GM23248 (cell line): ENCODE data around the gene CCHCR1. TPM values are rescaled to one million over a fixed set of nuclear protein-coding genes. Genes with fewer than 3 reads are reported as not detected.
"Not testable (repeated sequence)": the region's sequence is repeated elsewhere in the genome, so short reads cannot be mapped to it uniquely, and the experiment has no call there.

Experiments used
- DNase-seq: peaks from one replicate; pipeline ENCODE4 v3.0.0-alpha.2; 2015
- H2AFZ ChIP-seq: fragments of 200-600 bp; sonication (generic); 2 replicates; pipeline ENCODE4 v1.6.1; 2016; ENCODE audit warnings: antibody characterized with exemption
- H3F3A ChIP-seq: fragments of 200-600 bp; sonication (generic); 2 replicates; pipeline ENCODE4 v1.6.1; 2016; ENCODE audit warnings: mild to moderate bottlenecking, antibody characterized with exemption, mixed run types; ENCODE audit not compliant: insufficient read depth
- H3K27ac ChIP-seq: fragments of 200-600 bp; sonication (generic); 2 replicates; pipeline ENCODE4 v1.5.1; 2016; ENCODE audit warnings: mild to moderate bottlenecking
- H3K27me3 ChIP-seq: fragments of 200-600 bp; sonication (generic); replicated peaks from 2 replicates; pipeline ENCODE4 v1.6.1; 2016; ENCODE audit warnings: mild to moderate bottlenecking; ENCODE audit not compliant: insufficient read depth
- H3K36me3 ChIP-seq: fragments of 200-600 bp; sonication (generic); 2 replicates; pipeline ENCODE4 v1.6.1; 2016; ENCODE audit warnings: low read depth, mild to moderate bottlenecking
- H3K4me1 ChIP-seq: fragments of 200-600 bp; sonication (generic); 2 replicates; pipeline ENCODE4 v1.6.1; 2016; ENCODE audit warnings: mild to moderate bottlenecking; ENCODE audit not compliant: insufficient read depth
- H3K4me2 ChIP-seq: fragments of 200-600 bp; sonication (generic); one replicate; pipeline ENCODE4 v1.6.1; 2016; ENCODE audit warnings: mild to moderate bottlenecking; ENCODE audit not compliant: unreplicated experiment
- H3K4me3 ChIP-seq: fragments of 200-600 bp; sonication (generic); 2 replicates; pipeline ENCODE4 v1.5.1; 2016; ENCODE audit warnings: mild to moderate bottlenecking
- H3K79me2 ChIP-seq: fragments of 200-600 bp; sonication (generic); 2 replicates; pipeline ENCODE4 v1.6.1; 2016; ENCODE audit warnings: mild to moderate bottlenecking; ENCODE audit not compliant: insufficient read depth
- H3K9ac ChIP-seq: fragments of 200-600 bp; sonication (generic); 2 replicates; pipeline ENCODE4 v1.6.1; 2016; ENCODE audit warnings: mild to moderate bottlenecking
- H3K9me2 ChIP-seq: fragments of 200-600 bp; sonication (generic); 2 replicates; pipeline ENCODE4 v1.6.1; 2016; ENCODE audit warnings: mixed run types, mild to moderate bottlenecking, moderate library complexity; ENCODE audit not compliant: insufficient read depth
- H3K9me3 ChIP-seq: fragments of 200-600 bp; sonication (generic); one replicate; pipeline ENCODE4 v1.6.1; 2017; ENCODE audit warnings: low read depth
- H4K20me1 ChIP-seq: fragments of 200-600 bp; sonication (generic); 2 replicates; pipeline ENCODE4 v1.6.0; 2016; ENCODE audit not compliant: insufficient read depth
- EZH2 ChIP-seq: fragments of 200-600 bp; sonication (generic); IDR thresholded peaks from 2 replicates; pipeline ENCODE4 v1.6.1; 2018; ENCODE audit warnings: antibody characterized with exemption, mild to moderate bottlenecking; ENCODE audit not compliant: insufficient read depth, poor library complexity, severe bottlenecking
- EZH2phosphoT487 ChIP-seq: fragments of 200-600 bp; sonication (generic); IDR thresholded peaks from 2 replicates; pipeline ENCODE4 v1.6.1; 2018; ENCODE audit warnings: antibody characterized with exemption, moderate library complexity, mild to moderate bottlenecking, low read depth; ENCODE audit not compliant: insufficient read depth
- WGBS, 2 experiments: methylation state at CpG; one replicate each; pipeline ENCODE4 v1.1.6; 2015 to 2017; ENCODE audit warnings: low lambda C conversion rate in 2 of 2, low coverage in 1 of 2; ENCODE audit errors: missing lambda C conversion rate in 2 of 2; 5-methylcytosine and 5-hydroxymethylcytosine counted together
- in situ Hi-C: fragments of 300-500 bp; cut with MboI; formaldehyde crosslinking; loops from 2 replicates; pipeline ENCODE4 v1.15.0; 2020
- polyA plus RNA-seq: library from polyadenylated mRNA; unstranded; fragments of >200 nt; fragmentation: Nextera tagmentation; extraction: Ambion mirVana; gene quantifications from 2 replicates; pipeline ENCODE4 v1.2.1, GENCODE V29; 2016
- total RNA-seq: library from RNA; depleted of rRNA; stranded (reverse); fragments of >200 nt; shearing (Covaris generic); gene quantifications from 2 replicates; pipeline ENCODE4 v1.2.3, GENCODE V29; 2014

The CCHCR1 gene
- total and polyA plus RNA-seq, 2 experiments from 2014 or later, result 13.2 to 13.5 TPM

DNA sequence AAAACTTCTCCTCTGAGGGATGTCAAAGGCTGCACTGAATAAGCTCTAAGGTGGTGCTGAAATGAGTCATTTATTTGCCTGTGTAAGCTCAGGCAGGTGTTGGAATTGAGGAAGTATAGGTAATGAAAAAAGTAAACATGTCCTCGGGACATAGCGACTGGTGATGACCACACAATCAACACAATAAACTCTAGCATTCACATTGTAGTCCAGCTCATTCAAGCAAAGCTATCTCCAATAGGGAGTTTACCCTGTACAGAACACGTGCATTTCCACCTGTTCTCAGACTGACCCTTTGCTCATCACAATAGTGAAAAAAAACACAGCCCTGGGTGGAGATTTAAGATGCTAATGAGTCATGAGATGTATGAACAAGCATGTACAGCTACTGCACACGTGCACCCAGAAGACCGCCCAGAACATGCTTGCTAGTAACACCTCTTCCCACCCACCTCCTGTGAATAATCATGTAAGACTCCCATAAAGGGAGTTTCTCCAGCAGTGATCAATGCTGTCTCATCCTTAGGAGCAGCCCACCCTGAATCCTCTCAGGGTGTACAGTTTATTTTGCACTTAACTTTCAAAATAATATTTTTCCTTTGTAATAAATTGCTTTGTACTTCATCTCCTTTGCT is 45.9 kb upstream of the CCHCR1 start:
- Histone ChIP-seq H3K9ac (peak overlapping the region; percentile 53), H3K4me2 (peak overlapping the region; percentile 83), H3K9me2 (no peaks in the 10 kb centered on the region), H3K4me1 (peaks cover 12% of the 10 kb centered on the region), H2AFZ (peak overlapping the region; percentile 81), H3K79me2 (no peaks in the 10 kb centered on the region), H3K9me3 (no peaks in the 10 kb centered on the region), H3K27ac (peak overlapping the region; percentile 76), H3F3A (peaks cover 20% of the 10 kb centered on the region), H3K36me3 (no peaks in the 10 kb centered on the region), H3K4me3 (peak overlapping the region; percentile 73), H3K27me3 (no peaks in the 10 kb centered on the region), H4K20me1 (no peaks in the 10 kb centered on the region)
- peak; percentile 94 for DNase-seq
- TF ChIP-seq EZH2, result no peak
- TF ChIP-seq EZH2phosphoT487, result no peak
- in situ Hi-C loops, result loop anchor here (10.0 kb wide), 1 partner anchor 161 kb away; no protein-coding TSS in a partner anchor
- WGBS, 2 experiments, result 41 to 42% methylated on average over 5 of the region's 5 CpGs

GRCh38 chr6:31202259-31203166 is 44.9 kb upstream of the CCHCR1 start:
- no peaks in the 10 kb centered on the region for H3K9me2 ChIP-seq
- H3F3A ChIP-seq, result peaks cover 20% of the 10 kb centered on the region
- no peak for DNase-seq
- H4K20me1 ChIP-seq, result no peaks in the 10 kb centered on the region
- peak overlapping the region; percentile 83 for H3K4me2 ChIP-seq
- TF ChIP-seq EZH2 (no peak), EZH2phosphoT487 (no peak)
- no peaks in the 10 kb centered on the region for H3K79me2 ChIP-seq
- H3K36me3 ChIP-seq, result no peaks in the 10 kb centered on the region
- peak overlapping the region; percentile 76; the same call in 1 of the 2 replicates for H3K27ac ChIP-seq
- in situ Hi-C loops, result loop anchor here (10.0 kb wide), 1 partner anchor 162 kb away; no protein-coding TSS in a partner anchor
- no peaks in the 10 kb centered on the region for H3K9me3 ChIP-seq
- H3K4me1 ChIP-seq, result peaks cover 12% of the 10 kb centered on the region
- 58 to 64% methylated on average over 10 to 11 of the region's 11 CpGs for WGBS, 2 experiments
- H3K27me3 ChIP-seq, result no peaks in the 10 kb centered on the region
- no peak overlapping the region for H3K9ac ChIP-seq
- H2AFZ ChIP-seq, result no peak overlapping the region
- no peak overlapping the region for H3K4me3 ChIP-seq

DNA sequence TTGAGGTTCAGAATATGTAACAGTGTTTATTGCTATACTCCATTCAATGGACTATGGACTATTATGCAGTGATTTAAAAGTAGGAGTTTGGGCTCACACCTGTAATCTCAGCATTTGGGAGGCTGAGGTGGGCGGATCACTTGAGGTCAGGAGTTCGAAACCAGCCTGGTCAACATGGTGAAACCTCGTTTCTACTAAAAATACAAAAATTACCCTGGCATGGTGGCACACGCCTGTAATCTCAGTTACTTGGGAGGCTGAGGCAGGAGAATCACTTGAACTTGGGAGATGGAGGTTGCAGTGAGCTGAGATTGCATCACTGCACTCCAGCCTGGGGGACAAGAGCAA is 41.5 kb upstream of the CCHCR1 start:
- H3K36me3 ChIP-seq, H3K4me2 ChIP-seq, DNase-seq, H3K4me3 ChIP-seq, H2AFZ ChIP-seq, H3K9ac ChIP-seq, H4K20me1 ChIP-seq, H3K9me3 ChIP-seq, in situ Hi-C loops, H3K9me2 ChIP-seq, H3K27me3 ChIP-seq, H3K27ac ChIP-seq, H3K79me2 ChIP-seq: not testable (repeated sequence)
- H3K4me1 ChIP-seq, result peaks cover 12% of the 10 kb centered on the region
- peaks cover 19% of the 10 kb centered on the region for H3F3A ChIP-seq
- 77 to 90% methylated on average over 4 of the region's 4 CpGs for WGBS, 2 experiments

- in situ Hi-C loops, result no loop called here
- H3K79me2 ChIP-seq, result no peaks in the 10 kb centered on the region
- DNase-seq, result peak; percentile 91
- peak overlapping the region; percentile 82 for H3K4me3 ChIP-seq
- no peaks in the 10 kb centered on the region for H3K9me3 ChIP-seq
- 0 to 2% methylated on average over 44 of the region's 45 CpGs for WGBS, 2 experiments
- peak overlapping the region; percentile 90 for H2AFZ ChIP-seq
- H3F3A ChIP-seq, result peaks cover 6% of the 10 kb centered on the region; the same call in 1 of the 2 replicates
- H3K4me2 ChIP-seq, result peak overlapping the region; percentile 85
- H3K9ac ChIP-seq, result peak overlapping the region; percentile 87
- H3K27ac ChIP-seq, result peak overlapping the region; percentile 78
- peaks cover 3% of the 10 kb centered on the region; the same call in 1 of the 2 replicates for H3K4me1 ChIP-seq
- TF ChIP-seq EZH2, result no peak
- TF ChIP-seq EZH2phosphoT487, result no peak
- no peaks in the 10 kb centered on the region for H3K36me3 ChIP-seq
- H3K27me3 ChIP-seq, result no peaks in the 10 kb centered on the region
- no peaks in the 10 kb centered on the region for H3K9me2 ChIP-seq
- H4K20me1 ChIP-seq, result no peaks in the 10 kb centered on the region
These were observed 40.1 kb upstream of the CCHCR1 start for GRCh38 chr6:31197559-31198305.

DNA sequence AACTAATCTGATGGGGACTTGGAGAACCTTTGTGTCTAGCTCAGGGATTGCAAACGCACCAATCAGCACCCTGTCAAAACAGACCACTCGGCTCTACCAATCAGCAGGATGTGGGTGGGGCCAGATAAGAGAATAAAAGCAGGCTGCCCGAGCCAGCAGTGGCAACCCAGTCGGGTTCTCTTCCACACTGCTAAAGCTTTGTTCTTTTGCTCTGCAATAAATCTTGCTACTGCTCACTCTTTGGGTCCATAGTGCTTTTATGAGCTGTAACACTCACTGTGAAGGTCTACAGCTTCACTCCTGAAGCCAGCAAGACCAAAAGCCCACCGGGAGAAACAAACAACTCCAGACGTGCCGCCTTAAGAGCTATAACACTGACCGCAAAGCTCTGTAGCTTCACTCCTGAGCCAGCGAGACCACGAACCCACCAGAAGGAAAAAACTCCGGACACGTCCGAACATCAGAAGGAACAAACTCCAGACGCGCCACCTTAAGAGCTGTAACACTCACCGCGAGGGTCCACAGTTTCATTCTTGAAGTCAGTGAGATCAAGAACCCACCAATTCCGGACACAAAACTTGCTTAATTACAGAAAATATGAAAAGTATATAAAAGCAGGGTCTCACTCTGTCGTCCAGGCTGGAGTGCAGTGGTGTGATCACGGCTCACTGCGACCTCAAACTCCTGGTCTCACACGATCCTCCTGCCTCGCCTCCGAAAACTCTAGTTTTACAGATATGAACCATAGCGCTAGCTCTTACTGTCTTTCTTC is 38.8 kb upstream of the CCHCR1 start:
- H4K20me1 ChIP-seq, in situ Hi-C loops, H3K9me2 ChIP-seq, DNase-seq, H3K9ac ChIP-seq, H3K79me2 ChIP-seq, H3K9me3 ChIP-seq, H3F3A ChIP-seq, H3K27me3 ChIP-seq, H3K27ac ChIP-seq, H3K4me2 ChIP-seq, H3K36me3 ChIP-seq, H3K4me1 ChIP-seq: not testable (repeated sequence)
- WGBS, 2 experiments, result 78 to 84% methylated on average over 25 of the region's 25 CpGs
- H3K4me3 ChIP-seq, result 0 out of 2 replicates have a peak overlapping the region, but pooled peaks have one; percentile 82
- peak overlapping the region; percentile 90; the same call in 1 of the 2 replicates for H2AFZ ChIP-seq
